Neural crest cell (in vitro differentiated cells): ENCODE measurements around the gene GABRA6. TPM values are rescaled to one million over a fixed set of nuclear protein-coding genes. Genes with fewer than 3 reads are reported as not detected.

ENCODE experiments used
- DNase-seq: peaks from one replicate; pipeline ENCODE4 v3.0.0; 2021; ENCODE audit warnings: low read depth, mixed read lengths, low spot score
- H3K27ac Mint-ChIP-seq: one replicate; pipeline ENCODE4 v1.8.0; 2021; ENCODE audit warnings: mild to moderate bottlenecking, mixed read lengths; ENCODE audit not compliant: unreplicated experiment
- H3K27me3 Mint-ChIP-seq: 2 replicates; pipeline ENCODE4 v1.8.0; 2021; ENCODE audit warnings: low read depth, mild to moderate bottlenecking, mixed read lengths
- H3K36me3 Mint-ChIP-seq: 2 replicates; pipeline ENCODE4 v1.8.0; 2021; ENCODE audit warnings: low read depth, mild to moderate bottlenecking, mixed read lengths
- H3K4me1 Mint-ChIP-seq: 2 replicates; pipeline ENCODE4 v1.8.0; 2021; ENCODE audit warnings: mixed read lengths
- H3K4me3 Mint-ChIP-seq: one replicate; pipeline ENCODE4 v1.8.0; 2021; ENCODE audit warnings: mild to moderate bottlenecking, mixed read lengths
- H3K9me3 Mint-ChIP-seq: 2 replicates; pipeline ENCODE4 v1.8.0; 2021; ENCODE audit warnings: mixed read lengths
- total RNA-seq: library from RNA; stranded (reverse); gene quantifications from 2 replicates; pipeline ENCODE4 v1.2.1, GENCODE V29; 2021
- TF ChIP-seq, protein P1 (sequence below): fragments of 200-600 bp; sonication (generic); conservative IDR thresholded peaks from 2 replicates; pipeline ENCODE4 v1.5.0; 2021; ENCODE audit warnings: antibody characterized with exemption, mild to moderate bottlenecking

The GABRA6 gene
- total RNA-seq, 1 donor from 2014 or later = not detected

DNA sequence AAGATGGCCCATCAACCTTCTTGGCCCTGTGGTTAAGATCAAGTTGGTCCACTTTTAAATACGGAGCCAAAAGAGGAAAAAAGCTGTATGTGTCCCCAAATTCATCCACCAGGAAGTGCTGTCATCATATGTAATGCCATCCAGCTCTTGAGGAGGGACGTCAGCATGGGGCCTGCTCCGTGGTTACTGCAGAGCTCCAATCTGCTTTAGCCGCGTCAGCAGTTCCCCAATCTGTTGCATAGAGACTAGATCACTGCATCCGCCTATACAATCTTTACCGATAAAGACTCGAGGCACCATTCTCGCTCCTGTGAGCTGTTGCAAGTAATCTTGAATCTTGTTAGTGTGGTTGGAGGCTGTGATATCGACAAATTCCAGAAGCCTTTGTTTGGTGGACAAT, 65.7 kb downstream of the GABRA6 start:
- Mint-ChIP-seq H3K27me3 (no peaks in the 10 kb centered on the region), H3K9me3 (no peaks in the 10 kb centered on the region), H3K36me3 (no peaks in the 10 kb centered on the region), H3K4me1 (no peaks in the 10 kb centered on the region), H3K27ac (no peak overlapping the region), H3K4me3 (no peak overlapping the region)
- DNase-seq = no peak
- TF ChIP-seq, protein P1, sequence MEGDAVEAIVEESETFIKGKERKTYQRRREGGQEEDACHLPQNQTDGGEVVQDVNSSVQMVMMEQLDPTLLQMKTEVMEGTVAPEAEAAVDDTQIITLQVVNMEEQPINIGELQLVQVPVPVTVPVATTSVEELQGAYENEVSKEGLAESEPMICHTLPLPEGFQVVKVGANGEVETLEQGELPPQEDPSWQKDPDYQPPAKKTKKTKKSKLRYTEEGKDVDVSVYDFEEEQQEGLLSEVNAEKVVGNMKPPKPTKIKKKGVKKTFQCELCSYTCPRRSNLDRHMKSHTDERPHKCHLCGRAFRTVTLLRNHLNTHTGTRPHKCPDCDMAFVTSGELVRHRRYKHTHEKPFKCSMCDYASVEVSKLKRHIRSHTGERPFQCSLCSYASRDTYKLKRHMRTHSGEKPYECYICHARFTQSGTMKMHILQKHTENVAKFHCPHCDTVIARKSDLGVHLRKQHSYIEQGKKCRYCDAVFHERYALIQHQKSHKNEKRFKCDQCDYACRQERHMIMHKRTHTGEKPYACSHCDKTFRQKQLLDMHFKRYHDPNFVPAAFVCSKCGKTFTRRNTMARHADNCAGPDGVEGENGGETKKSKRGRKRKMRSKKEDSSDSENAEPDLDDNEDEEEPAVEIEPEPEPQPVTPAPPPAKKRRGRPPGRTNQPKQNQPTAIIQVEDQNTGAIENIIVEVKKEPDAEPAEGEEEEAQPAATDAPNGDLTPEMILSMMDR = no peak

Other genes with a start within 250 kb of the GABRA6 start
- 0.05 and 0.21 TPM in 2 replicates for gene GABRB2, start 139.0 kb upstream of the GABRA6 start, total RNA-seq
- gene GABRA1, start 162.4 kb downstream of the GABRA6 start, total RNA-seq = not detected in 2 replicates